NCI-H510A treated with DMSO at 0.1 percent for 48 hours (cell line): ENCODE measurements around the gene OPTN.
"Not testable (repeated sequence)": the region's sequence is repeated elsewhere in the genome, so short reads cannot be mapped to it uniquely, and the experiment has no call there.

ENCODE experiments used
- DNase-seq: peaks from one replicate; lab custom pipeline; 2025; lab: John Stamatoyannopoulos, UW

The OPTN gene

DNA sequence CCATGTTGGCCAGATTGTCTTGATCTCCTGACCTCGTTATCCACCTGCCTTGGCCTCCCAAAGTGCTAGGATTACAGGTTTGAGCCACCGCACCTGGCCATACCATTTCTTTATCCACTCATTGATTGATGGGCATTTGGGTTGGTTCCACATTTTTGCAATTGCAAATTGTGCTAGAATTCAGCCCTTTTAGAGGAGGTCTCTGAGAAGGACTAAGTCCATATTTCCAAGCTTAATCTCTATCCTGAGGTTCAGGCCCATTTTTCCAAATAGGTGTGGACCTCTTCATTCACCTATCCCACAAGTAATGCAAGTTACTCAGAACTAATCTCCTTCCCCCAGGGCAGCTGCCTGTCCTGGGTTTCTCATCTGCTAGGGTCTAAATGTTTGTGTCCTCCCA lies 9.7 kb upstream of the OPTN start:
- DNase-seq: no peak

DNA sequence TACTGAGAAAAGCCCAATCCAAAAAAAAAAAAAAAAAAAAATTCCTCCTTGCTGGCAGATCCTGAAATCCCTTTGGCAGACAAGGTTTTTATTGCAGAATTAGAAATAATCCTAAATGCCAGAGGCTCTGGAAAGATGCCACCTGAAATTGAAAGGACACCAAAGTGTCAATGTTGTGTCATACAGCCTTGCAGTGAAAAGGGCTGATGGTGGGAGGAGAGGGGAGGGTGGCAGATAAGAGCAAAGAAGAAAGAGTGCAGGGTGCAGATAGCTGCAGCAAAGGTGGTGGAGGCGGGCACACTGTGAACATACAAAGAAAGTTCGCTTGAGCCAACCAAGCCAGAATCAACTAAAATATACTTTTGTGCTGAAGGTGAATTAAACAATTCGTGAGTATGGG lies 8.2 kb upstream of the OPTN start:
- DNase-seq: no peak

DNA sequence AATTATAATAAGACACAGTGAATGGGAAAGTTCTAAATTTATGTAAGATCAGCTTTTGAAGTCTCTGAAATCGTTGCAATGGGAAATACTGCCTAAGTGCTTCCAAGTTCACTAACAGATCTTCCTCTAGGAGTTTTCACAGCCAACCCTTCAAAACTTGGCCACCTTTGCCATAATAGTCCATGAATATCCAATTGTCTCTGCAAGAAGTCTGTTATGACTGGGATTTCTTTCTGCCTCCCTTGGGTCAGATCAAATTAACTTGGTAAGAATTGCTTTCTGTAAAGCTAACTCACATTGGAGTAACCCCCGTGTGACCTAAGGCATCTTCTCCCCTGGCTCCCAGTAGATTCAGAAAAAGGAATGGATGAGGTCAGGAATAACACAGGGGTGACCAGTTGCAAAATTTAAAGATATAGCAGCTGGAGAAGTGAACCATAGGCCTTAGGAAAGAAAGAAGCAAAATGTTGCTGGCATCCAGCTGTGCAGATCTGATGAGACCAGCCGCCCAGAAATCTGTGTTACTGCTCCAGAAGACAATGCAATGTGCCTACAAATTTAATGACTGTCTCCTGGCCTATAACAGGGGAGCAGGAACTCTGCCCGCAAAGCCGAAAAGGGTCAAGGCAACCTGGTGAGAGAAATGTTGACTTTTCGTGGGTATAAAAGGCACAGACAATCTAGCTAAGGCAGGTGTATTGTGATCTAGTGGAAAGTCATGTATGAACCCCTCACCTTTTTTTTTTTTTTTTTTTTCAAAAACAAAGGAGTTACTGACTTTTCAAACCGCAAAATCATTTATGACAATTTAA lies 7.5 kb upstream of the OPTN start:
- DNase-seq: no peak

DNA sequence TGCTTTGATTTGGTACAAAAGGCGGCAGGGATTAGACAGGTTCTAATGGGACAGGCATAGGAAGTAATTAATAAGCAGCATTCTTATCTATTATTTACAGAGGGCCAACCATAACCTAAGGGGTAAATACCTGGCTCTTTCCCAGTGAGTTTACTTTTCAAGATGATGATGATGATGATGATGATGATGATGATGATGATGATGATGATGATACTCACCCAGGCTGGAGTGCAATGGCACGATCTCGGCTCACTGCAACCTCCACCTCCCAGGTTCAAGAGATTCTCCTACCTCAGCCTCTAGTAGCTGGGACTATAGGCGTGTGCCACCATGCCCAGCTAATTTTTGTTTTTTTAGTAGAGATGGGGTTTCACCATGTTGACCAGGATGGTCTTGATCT lies 5.9 kb upstream of the OPTN start:
- DNase-seq: not testable (repeated sequence)

- no peak for DNase-seq
Observed at GRCh38 chr10:13095094-13095493, 4.9 kb upstream of the OPTN start.

GRCh38 chr10:13095929-13096328 lies 4.0 kb upstream of the OPTN start:
- no peak for DNase-seq

- peak; percentile 79 for DNase-seq
Observed at GRCh38 chr10:13099144-13099665, 758 bp upstream of the OPTN start.

GRCh38 chr10:13100349-13101294 lies 659 bp downstream of the OPTN start:
- peak; percentile 16 for DNase-seq

- no peak for DNase-seq
Observed at GRCh38 chr10:13102002-13102794, 2.2 kb downstream of the OPTN start.

DNA sequence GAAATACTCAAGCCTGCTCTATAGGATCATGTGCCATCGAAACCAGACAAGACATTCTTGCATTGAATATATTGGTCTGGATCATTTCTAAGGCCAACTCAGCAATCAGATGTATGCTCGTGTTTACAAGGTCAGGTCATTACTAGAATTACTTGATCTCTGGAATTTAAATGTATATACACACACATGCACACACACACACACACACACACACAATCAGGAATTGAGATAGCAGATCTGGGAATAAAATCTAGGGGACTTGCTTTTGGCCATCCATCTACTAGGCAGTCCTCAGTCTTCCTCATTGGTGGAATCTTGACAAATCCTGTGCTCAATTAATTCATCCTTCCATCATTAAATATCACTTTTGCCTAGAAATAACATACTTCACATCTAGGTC lies 3.6 kb downstream of the OPTN start:
- no peak for DNase-seq

GRCh38 chr10:13104697-13105096 lies 4.7 kb downstream of the OPTN start:
- no peak for DNase-seq

DNA sequence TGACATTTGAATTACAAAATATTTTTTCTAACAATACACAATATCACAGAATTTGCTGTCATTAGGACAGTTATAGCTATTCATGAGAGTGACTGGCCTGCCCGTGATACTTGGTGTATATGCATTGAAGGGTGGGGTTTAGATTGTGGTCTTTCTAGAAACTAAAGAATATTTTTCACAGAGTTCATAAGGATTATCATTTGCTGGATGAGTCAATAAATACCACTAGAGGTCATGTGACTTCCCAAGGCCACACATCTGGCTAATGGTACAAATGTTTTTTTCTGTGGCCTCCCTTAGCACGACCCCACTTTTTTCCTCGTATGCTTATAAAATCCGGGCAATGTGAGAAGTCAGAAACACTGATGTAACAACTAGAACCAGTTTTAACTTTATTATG lies 5.2 kb downstream of the OPTN start:
- DNase-seq: no peak

- DNase-seq: no peak
Observed at GRCh38 chr10:13106387-13107045, 6.6 kb downstream of the OPTN start.

DNA sequence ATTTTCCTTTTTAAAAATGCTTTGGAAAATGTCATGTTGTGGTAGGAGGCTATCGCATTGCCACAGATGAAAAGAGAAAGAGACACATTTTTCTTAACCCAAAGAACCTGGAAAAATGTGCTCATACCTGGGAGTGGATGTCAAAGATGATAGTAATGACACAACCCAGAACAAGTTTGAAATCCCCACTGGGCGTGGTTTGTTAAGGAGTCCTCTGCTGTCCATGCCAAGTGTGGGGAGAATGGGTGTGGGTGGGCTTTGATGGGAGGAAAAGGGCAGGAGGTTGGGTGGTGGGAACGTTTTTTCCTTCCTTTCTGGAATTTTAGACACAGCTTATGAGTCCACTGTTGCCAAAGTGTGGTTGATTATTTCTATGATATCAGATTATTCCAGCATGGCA lies 10.9 kb downstream of the OPTN start:
- DNase-seq: no peak

DNA sequence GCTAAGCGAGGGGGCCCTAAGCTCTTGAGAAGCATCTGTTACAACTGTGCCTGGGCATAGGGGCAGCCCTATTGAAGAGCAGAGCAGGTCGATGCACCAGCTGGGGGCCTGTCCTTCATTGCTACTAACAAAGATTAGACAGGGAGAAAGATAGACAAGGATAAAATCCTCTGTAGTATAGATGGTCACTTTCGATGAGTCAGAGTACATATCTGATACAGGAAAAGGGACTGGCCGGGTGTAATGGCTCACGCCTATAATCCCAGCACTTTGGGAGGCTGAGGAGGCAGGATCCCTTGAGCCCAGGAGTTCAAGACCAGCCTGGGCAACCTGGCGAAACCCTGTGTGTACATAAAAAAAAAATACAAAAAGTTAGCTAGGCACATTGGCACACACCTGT lies 13.6 kb downstream of the OPTN start:
- DNase-seq: no peak

DNA sequence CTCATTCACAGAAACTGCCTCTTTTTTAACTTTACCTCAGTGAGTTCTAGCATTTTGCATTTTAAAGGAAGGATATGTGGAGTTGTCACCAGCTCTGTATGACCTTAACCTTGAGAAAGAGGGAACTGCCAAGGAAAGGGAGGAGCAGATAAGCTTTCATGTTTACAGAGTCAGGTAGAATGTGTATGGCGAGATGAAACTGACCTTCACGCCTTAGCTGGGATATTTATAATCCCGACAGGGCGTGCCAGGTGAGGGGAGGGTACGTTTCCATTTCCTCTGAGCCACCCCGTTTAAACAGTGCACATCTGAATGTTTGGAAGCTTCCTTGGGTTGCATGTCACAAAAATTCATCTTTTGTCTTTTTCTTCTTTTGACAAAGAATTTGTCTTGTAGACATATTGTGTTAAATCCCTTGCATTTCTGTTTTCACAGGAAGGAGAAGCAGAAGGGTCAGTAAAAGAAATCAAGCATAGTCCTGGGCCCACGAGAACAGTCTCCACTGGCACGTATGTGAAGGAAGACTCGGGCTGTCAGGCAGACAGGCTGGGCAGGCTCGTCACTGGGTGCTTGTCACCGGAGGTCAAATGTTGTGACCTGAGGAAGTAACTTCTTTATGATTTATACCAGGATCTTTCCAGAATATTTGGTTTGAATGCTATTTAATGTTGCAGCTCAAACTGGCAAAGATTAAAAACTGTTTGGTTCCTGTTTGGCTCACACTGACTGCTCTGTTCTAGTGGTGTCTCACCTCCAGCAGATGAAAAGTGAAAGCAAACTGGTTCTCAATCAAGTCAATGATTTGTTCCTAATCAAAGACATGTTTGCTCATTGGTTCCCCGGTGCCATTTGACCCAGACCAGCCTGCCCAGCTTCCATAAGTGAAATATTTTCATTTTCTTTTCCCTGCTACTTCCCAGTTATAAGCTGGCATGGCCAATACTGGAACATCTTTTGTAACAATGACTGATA lies 16.2 kb downstream of the OPTN start:
- no peak for DNase-seq

GRCh38 chr10:13117841-13118783 lies 18.1 kb downstream of the OPTN start:
- DNase-seq: no peak

- DNase-seq: no peak
Observed at GRCh38 chr10:13118784-13119410, 18.9 kb downstream of the OPTN start.
